ENCODE measurements around the gene MICALL2. TPM values are rescaled to one million over a fixed set of nuclear protein-coding genes. Genes with fewer than 3 reads are reported as not detected.

The MICALL2 gene
- total and polyA plus RNA-seq, 12 donors: 7.9 to 1,057 (median 77.7) TPM

DNA sequence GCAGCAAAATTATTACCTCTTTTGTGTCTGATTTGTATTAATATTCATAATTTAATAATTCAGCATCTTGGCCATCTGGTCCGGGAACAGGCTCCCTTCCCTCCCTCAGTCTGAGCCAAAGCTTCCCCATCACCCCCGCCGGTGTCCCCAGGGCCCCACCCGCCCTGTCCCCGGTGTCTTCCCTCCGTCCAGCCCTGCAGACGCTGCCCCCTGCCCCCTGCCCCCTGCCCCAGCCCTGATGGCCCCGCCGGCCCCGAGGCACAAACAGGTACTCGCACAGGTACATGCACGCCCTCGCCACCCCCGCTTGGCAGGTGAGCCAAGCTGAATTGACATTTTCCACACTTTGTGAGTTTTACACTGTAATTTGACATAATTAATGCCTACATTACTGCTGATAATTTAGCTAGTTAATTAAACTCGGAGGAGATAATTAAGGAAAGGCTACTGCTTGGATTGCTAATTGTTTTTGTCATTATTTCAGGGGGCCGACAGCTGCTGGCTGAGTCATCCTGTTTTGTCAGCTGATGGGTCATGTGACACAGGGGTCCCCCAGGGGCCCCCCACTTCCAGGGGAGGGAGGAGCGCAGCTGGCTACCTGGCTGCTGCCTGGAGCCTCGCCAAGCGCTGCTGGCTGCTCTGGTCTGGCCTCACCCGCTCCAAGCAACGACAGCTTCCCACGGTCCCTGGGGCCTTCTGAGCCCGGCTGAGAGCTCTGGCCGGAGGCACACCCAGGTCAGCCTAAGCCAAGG lies 36.6 kb downstream of the MICALL2 start:
- Histone ChIP-seq H3K27me3 (peaks cover 8% of the 10 kb centered on the region), H3K4me1 (replicated peaks in 1 of 2) (no peaks in the 10 kb centered on the region), H3K9me3 (replicated peaks in 1 of 3) (no peaks in the 10 kb centered on the region), H3K4me3 (no peak overlapping the region), H3K36me3 (replicated peaks in 1 of 2) (no peaks in the 10 kb centered on the region), H3K27ac (no peak overlapping the region)
- intact Hi-C loops (cut with DNase I): no loop called here
- 22 to 34% (median 31%) methylated on average over 19 to 24 of the region's 24 CpGs for WGBS, 4 donors
- TF ChIP-seq POLR2A (IDR thresholded peaks at IDR 0.05): no peak
- TF ChIP-seq, protein P1, sequence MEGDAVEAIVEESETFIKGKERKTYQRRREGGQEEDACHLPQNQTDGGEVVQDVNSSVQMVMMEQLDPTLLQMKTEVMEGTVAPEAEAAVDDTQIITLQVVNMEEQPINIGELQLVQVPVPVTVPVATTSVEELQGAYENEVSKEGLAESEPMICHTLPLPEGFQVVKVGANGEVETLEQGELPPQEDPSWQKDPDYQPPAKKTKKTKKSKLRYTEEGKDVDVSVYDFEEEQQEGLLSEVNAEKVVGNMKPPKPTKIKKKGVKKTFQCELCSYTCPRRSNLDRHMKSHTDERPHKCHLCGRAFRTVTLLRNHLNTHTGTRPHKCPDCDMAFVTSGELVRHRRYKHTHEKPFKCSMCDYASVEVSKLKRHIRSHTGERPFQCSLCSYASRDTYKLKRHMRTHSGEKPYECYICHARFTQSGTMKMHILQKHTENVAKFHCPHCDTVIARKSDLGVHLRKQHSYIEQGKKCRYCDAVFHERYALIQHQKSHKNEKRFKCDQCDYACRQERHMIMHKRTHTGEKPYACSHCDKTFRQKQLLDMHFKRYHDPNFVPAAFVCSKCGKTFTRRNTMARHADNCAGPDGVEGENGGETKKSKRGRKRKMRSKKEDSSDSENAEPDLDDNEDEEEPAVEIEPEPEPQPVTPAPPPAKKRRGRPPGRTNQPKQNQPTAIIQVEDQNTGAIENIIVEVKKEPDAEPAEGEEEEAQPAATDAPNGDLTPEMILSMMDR (IDR thresholded peaks at IDR 0.05): no peak
- no peak for DNase-seq

DNA sequence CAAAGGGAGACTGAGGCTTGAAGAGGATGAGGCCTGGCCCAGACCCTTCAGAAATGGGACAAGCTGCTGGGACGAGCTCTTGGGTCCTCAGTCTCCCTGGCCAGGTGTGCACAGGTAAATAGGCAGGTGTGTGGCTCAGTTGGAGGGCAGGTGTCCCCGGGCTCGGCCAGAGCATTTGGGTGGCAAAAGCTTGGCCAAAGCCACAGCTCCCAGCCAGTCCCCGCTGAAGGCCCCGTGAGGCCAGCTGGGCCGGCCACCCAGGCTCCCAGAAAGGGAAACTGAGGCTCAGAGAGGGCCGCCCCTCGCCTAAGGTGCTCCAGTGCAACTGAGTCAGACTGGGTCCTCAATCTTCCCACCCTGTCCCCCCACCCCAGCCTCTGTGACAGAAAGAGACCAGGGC lies 37.3 kb downstream of the MICALL2 start:
- Histone ChIP-seq H3K27ac (no peak overlapping the region), H3K27me3 (peaks cover 8% of the 10 kb centered on the region), H3K4me3 (no peak overlapping the region), H3K4me1 (replicated peaks in 1 of 2) (no peaks in the 10 kb centered on the region), H3K9me3 (replicated peaks in 1 of 3) (no peaks in the 10 kb centered on the region), H3K36me3 (replicated peaks in 1 of 2) (no peaks in the 10 kb centered on the region)
- 78 to 92% methylated on average over 8 of the region's 8 CpGs; no CpG with 5 or more reads in 2 of the 4 donors for WGBS, 4 donors
- DNase-seq: no peak
- no peak for TF ChIP-seq POLR2A (IDR thresholded peaks at IDR 0.05)
- TF ChIP-seq, protein P1 (IDR thresholded peaks at IDR 0.05): no peak
- intact Hi-C loops (cut with DNase I): no loop called here

DNA sequence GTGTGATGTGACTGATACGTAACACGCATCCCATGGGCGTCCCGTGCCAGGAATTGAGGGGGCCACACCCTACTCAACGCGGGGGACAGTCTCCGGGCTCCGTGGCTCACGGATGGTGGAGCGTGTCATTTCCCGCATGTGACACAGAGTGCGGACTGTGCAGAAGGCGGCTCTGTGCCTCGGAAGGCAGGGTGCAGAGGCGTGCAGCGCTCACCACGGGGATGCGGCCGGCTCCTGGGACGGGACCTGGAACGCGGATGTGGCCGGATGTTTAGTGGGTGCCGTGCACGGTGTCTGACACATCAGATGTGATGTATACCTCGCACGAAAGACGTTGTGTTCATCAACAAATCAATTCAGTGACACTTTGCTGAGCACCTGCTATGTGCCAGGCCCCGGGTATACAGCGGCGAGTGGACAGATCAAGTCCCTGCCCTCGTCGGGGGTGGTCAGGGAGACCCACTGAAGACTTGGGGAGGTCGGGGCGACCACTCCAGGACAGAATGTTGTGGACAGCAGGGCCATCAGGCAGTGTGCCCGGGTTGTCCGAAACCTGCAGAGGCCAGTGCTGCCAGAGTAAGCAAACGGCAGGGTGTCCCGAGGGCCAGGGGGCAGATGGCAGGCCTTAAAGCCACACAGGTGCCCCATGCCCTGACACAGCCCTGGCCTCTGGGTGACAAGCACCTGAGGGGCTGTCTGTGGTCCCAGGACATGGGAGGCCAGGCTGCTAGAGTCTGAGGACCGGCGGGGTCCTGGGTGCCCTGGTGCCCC lies 38.1 kb downstream of the MICALL2 start:
- Histone ChIP-seq H3K4me3 (no peak overlapping the region), H3K27ac (no peak overlapping the region), H3K27me3 (peaks cover 8% of the 10 kb centered on the region), H3K9me3 (replicated peaks in 1 of 3) (no peaks in the 10 kb centered on the region), H3K4me1 (replicated peaks in 1 of 2) (no peaks in the 10 kb centered on the region), H3K36me3 (replicated peaks in 1 of 2) (no peaks in the 10 kb centered on the region)
- intact Hi-C loops (cut with DNase I): no loop called here
- TF ChIP-seq POLR2A (IDR thresholded peaks at IDR 0.05): no peak
- TF ChIP-seq, protein P1 (IDR thresholded peaks at IDR 0.05): no peak
- no peak for DNase-seq
- WGBS, 4 donors: 80 to 89% (median 83%) methylated on average over 35 to 41 of the region's 41 CpGs

DNA sequence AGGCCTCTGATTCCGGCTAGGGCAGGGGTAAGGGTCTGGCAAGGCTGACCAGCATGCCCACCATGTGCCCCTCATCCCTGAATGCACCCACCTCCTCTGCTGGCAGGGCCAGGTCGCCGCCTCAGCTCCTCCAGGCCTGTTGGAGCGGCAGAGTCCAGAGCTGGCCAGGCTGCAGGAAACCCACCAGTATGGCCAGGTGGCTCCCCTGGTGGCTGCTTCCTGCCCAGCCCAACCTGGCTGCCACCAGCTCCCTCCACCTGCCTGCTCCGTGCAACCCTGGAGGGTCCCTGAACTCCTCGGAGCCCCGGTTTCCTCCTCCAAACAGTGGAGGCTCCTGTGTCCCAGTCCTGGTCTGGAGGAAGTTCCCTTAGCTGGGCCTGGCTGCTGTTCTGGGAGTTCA lies 39.6 kb downstream of the MICALL2 start:
- intact Hi-C loops (cut with DNase I): loop anchor here in 1 of 2 donors (5.0 kb wide), 1 partner anchor 227 kb away; no protein-coding TSS in a partner anchor

More for the DNA sequence above, 39.6 kb downstream of the MICALL2 start:
- TF ChIP-seq, protein P1 (IDR thresholded peaks at IDR 0.05): no peak
- no peak for TF ChIP-seq POLR2A (IDR thresholded peaks at IDR 0.05)
- no peak for DNase-seq
- Histone ChIP-seq H3K27me3 (peaks cover 8% of the 10 kb centered on the region), H3K9me3 (replicated peaks in 1 of 3) (no peaks in the 10 kb centered on the region), H3K4me1 (replicated peaks in 1 of 2) (no peaks in the 10 kb centered on the region), H3K4me3 (no peak overlapping the region), H3K27ac (no peak overlapping the region), H3K36me3 (replicated peaks in 1 of 2) (no peaks in the 10 kb centered on the region)
- 56 to 82% (median 70%) methylated on average over 3 to 7 of the region's 7 CpGs for WGBS, 4 donors

Data from adrenal gland (tissue), 12 donors.